SJSA1 (cell line): ENCODE data around the gene NFIA. TPM values are rescaled to one million over a fixed set of nuclear protein-coding genes. Genes with fewer than 3 reads are reported as not detected.

Experiments
- DNase-seq, 2 experiments: peaks; one replicate each; pipeline ENCODE4 v3.0.0-alpha.2; 2015 to 2020; ENCODE audit warnings: low spot score in 2 of 2, low read depth in 1 of 2
- H3K27ac ChIP-seq: fragments of 250-450 bp; sonication (Bioruptor Pico); 2 replicates; pipeline ENCODE4 v1.5.1; 2020; ENCODE audit warnings: mild to moderate bottlenecking, moderate library complexity
- H3K27me3 ChIP-seq: fragments of 250-450 bp; sonication (Bioruptor Pico); replicated peaks from 2 replicates; pipeline ENCODE4 v1.5.1; 2020; ENCODE audit warnings: mild to moderate bottlenecking, moderate library complexity
- H3K36me3 ChIP-seq: fragments of 250-450 bp; sonication (Bioruptor Pico); 2 replicates; pipeline ENCODE4 v1.5.1; 2020; ENCODE audit warnings: mild to moderate bottlenecking
- H3K4me1 ChIP-seq: fragments of 250-450 bp; sonication (Bioruptor Pico); replicated peaks from 2 replicates; pipeline ENCODE4 v1.6.1; 2021; ENCODE audit warnings: mild to moderate bottlenecking
- H3K4me3 ChIP-seq: fragments of 250-450 bp; sonication (Bioruptor Pico); 2 replicates; pipeline ENCODE4 v1.5.1; 2020; ENCODE audit warnings: mild to moderate bottlenecking
- H3K9me3 ChIP-seq: fragments of 250-450 bp; sonication (Bioruptor Pico); replicated peaks from 2 replicates; pipeline ENCODE4 v1.5.1; 2020; ENCODE audit warnings: mild to moderate bottlenecking
- total RNA-seq: library from RNA; depleted of rRNA; stranded (reverse); fragments of >200 nt; shearing (Covaris generic); gene quantifications from 2 replicates; pipeline ENCODE4 v1.2.3, GENCODE V29; 2014

Gene NFIA
- total RNA-seq, 1 experiment from 2014 or later = 0.74 TPM

GRCh38 chr1:61095470-61095812 is 13.1 kb downstream of the NFIA start:
- Histone ChIP-seq H3K27me3 (no peaks in the 10 kb centered on the region), H3K4me1 (no peaks in the 10 kb centered on the region), H3K4me3 (no peak overlapping the region), H3K27ac (no peak overlapping the region), H3K9me3 (no peaks in the 10 kb centered on the region), H3K36me3 (no peaks in the 10 kb centered on the region)
- DNase-seq = no peak

DNA sequence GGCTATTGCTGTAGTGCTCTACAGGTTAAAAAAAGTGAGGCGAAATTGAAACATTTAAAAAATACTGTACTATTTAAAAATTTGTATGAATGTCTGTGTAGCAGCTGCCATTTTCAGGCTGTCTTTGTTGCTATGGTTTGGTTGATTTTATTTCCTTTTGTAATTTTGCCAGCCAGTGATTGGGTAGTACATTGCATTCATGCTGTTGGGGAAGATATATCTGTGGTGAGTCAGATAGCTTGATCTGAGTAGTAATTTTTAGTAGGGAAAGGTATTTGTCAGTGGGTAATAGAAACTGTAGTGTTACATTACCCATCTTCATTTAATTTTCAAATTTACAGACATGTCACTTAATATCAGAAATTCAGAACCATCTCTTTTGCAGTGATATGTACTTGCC is 15.0 kb downstream of the NFIA start:
- H3K4me1 ChIP-seq = no peaks in the 10 kb centered on the region
- H3K27me3 ChIP-seq = no peaks in the 10 kb centered on the region
- H3K36me3 ChIP-seq = no peaks in the 10 kb centered on the region
- H3K9me3 ChIP-seq = no peaks in the 10 kb centered on the region
- no peak overlapping the region for H3K27ac ChIP-seq
- no peak overlapping the region for H3K4me3 ChIP-seq
- no peak for DNase-seq

GRCh38 chr1:61097722-61098121 is 15.4 kb downstream of the NFIA start:
- no peaks in the 10 kb centered on the region for H3K27me3 ChIP-seq
- no peaks in the 10 kb centered on the region for H3K36me3 ChIP-seq
- H3K27ac ChIP-seq = no peak overlapping the region
- H3K4me1 ChIP-seq = no peaks in the 10 kb centered on the region
- no peak for DNase-seq
- H3K9me3 ChIP-seq = no peaks in the 10 kb centered on the region
- no peak overlapping the region for H3K4me3 ChIP-seq

DNA sequence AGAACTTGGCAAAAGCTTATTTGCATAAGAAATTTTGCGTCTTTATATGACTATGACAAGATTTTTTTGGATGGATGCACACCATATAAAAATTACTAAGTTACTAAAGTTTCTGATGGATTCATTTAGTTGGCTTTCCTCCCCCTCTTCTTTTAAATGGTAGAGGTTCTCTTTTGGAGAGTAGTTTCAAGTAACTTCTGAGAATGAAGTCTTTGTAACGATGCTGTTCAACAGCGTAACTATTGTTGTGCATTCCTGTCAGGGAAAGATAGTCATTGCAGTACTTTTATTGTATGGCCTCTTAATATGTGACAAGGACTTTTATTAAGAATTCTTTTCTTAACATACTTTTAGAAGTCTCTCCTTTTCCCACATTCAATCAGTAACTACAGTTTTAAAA is 16.0 kb downstream of the NFIA start:
- H3K27me3 ChIP-seq = no peaks in the 10 kb centered on the region
- no peaks in the 10 kb centered on the region for H3K9me3 ChIP-seq
- no peaks in the 10 kb centered on the region for H3K36me3 ChIP-seq
- no peak overlapping the region for H3K4me3 ChIP-seq
- DNase-seq = no peak
- no peaks in the 10 kb centered on the region for H3K4me1 ChIP-seq
- no peak overlapping the region for H3K27ac ChIP-seq

- H3K27ac ChIP-seq = no peak overlapping the region
- no peaks in the 10 kb centered on the region for H3K9me3 ChIP-seq
- no peaks in the 10 kb centered on the region for H3K27me3 ChIP-seq
- no peaks in the 10 kb centered on the region for H3K4me1 ChIP-seq
- no peak for DNase-seq
- H3K4me3 ChIP-seq = no peak overlapping the region
- H3K36me3 ChIP-seq = no peaks in the 10 kb centered on the region
Observed at GRCh38 chr1:61098906-61099437, 16.6 kb downstream of the NFIA start.

GRCh38 chr1:61100578-61100977 is 18.2 kb downstream of the NFIA start:
- no peak overlapping the region for H3K27ac ChIP-seq
- no peak for DNase-seq
- no peaks in the 10 kb centered on the region for H3K36me3 ChIP-seq
- H3K9me3 ChIP-seq = no peaks in the 10 kb centered on the region
- H3K4me1 ChIP-seq = no peaks in the 10 kb centered on the region
- no peaks in the 10 kb centered on the region for H3K27me3 ChIP-seq
- H3K4me3 ChIP-seq = no peak overlapping the region

DNA sequence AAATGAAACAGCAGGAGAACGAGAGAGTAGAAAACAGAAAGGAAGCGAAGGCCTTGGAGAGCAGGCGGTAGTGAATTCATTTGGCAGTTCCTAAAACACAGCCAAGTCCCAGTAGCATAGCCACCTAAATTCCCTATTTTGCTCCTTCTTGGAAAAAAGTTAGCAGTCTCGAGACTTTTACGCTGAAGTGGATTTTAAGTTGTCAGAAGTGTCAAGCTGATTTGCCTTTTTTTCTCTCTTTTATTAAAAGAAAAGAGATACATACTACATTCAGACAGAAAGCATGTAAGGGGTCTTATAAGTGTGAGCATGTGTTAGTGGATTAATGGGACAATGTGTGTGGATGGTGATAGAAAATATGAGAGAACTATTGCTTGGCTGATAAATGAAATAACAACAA is 19.2 kb downstream of the NFIA start:
- Histone ChIP-seq H3K4me1 (no peaks in the 10 kb centered on the region), H3K27me3 (no peaks in the 10 kb centered on the region), H3K36me3 (no peaks in the 10 kb centered on the region), H3K4me3 (no peak overlapping the region), H3K27ac (no peak overlapping the region), H3K9me3 (no peaks in the 10 kb centered on the region)
- DNase-seq = no peak

DNA sequence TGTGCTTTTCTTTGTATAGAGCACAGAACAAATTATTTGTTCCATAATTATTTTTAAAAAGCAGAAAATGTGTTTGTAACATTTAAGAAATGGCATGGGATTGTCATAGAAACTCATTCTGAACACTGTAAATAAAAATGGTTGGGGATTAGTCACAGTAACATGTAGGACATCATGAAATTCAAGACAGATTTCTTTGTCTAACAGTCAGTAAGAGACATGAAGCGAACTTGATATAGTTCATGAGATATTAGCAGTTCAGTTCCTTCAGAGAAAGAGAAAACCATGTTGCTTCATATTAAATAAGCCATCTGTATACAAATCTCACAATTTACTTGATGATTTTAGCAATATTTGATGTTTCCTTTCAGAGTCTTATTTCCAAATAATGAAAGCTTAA is 19.7 kb downstream of the NFIA start:
- DNase-seq = no peak
- Histone ChIP-seq H3K4me1 (no peaks in the 10 kb centered on the region), H3K27me3 (no peaks in the 10 kb centered on the region), H3K4me3 (no peak overlapping the region), H3K9me3 (no peaks in the 10 kb centered on the region), H3K36me3 (no peaks in the 10 kb centered on the region), H3K27ac (no peak overlapping the region)

DNA sequence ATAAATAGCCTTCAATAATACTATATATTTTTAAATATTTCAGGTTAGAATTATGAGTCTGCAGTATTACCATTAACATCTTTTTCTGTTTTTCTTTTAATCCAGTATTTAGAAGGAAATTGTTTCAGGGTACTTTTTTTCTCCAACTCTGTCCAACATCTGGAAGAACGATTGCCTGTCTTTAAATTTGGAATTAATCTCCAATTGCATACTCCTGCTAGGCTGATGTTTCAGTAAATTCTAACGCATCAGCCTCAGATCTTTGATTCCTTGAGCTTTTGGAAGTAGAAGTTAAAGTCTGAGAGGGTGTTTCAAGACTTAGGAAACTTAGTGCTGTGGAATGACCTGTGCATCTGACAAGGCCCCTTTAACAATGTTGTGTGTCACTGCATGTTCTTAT is 20.3 kb downstream of the NFIA start:
- Histone ChIP-seq H3K36me3 (no peaks in the 10 kb centered on the region), H3K4me3 (no peak overlapping the region), H3K27me3 (no peaks in the 10 kb centered on the region), H3K9me3 (no peaks in the 10 kb centered on the region), H3K4me1 (no peaks in the 10 kb centered on the region), H3K27ac (no peak overlapping the region)
- DNase-seq = no peak

- no peak for DNase-seq
- Histone ChIP-seq H3K4me3 (no peak overlapping the region), H3K9me3 (no peaks in the 10 kb centered on the region), H3K27ac (no peak overlapping the region), H3K27me3 (no peaks in the 10 kb centered on the region), H3K4me1 (no peaks in the 10 kb centered on the region), H3K36me3 (no peaks in the 10 kb centered on the region)
Observed at GRCh38 chr1:61104220-61104671, 21.9 kb downstream of the NFIA start.

DNA sequence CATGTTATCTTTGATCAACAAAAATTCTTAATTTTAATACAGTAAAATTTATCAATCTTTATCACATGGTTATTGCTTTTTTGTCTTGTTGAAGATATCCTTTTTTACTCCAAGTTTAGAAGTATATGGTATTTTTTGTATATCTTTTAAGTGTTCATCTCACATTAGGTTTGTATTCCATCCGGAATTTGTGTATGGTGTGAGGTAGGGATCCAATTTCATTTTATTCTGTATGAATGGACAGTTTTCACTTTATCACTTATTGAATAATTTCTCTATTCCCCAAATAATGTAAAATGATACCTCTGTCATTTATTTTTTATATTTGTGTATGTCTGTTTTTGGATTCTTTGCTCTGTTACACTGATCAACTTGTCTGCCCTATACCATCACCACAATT is 25.3 kb downstream of the NFIA start:
- H3K4me3 ChIP-seq = no peak overlapping the region
- no peaks in the 10 kb centered on the region for H3K9me3 ChIP-seq
- no peaks in the 10 kb centered on the region for H3K36me3 ChIP-seq
- no peak for DNase-seq
- no peaks in the 10 kb centered on the region for H3K4me1 ChIP-seq
- H3K27me3 ChIP-seq = no peaks in the 10 kb centered on the region
- H3K27ac ChIP-seq = no peak overlapping the region

DNA sequence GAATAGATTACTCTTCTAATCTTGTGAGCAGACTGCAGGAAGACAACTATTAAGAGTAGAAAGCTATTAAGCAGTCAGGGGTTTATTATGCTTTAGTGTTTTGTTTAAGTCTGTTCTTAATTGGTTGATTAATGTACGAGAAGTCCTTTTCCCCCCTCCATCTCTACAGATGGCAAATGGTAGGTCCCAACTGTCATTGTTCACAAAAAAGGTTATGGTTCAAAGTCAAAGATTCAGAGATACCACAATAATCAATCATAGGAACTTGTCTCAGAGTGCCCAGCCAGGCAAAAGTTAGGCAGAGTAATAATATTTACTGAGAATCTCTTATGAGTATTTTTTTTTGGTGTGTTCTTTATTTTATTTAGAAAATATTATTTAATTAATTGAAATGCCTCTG is 26.8 kb downstream of the NFIA start:
- Histone ChIP-seq H3K9me3 (no peaks in the 10 kb centered on the region), H3K4me3 (no peak overlapping the region), H3K27me3 (no peaks in the 10 kb centered on the region), H3K36me3 (no peaks in the 10 kb centered on the region), H3K27ac (no peak overlapping the region), H3K4me1 (no peaks in the 10 kb centered on the region)
- no peak for DNase-seq

- H3K27me3 ChIP-seq = no peaks in the 10 kb centered on the region
- H3K27ac ChIP-seq = no peak overlapping the region
- no peak for DNase-seq
- no peaks in the 10 kb centered on the region for H3K9me3 ChIP-seq
- no peaks in the 10 kb centered on the region for H3K4me1 ChIP-seq
- H3K36me3 ChIP-seq = no peaks in the 10 kb centered on the region
- H3K4me3 ChIP-seq = no peak overlapping the region
Observed at GRCh38 chr1:61109910-61110309, 27.5 kb downstream of the NFIA start.

- Histone ChIP-seq H3K4me1 (no peaks in the 10 kb centered on the region), H3K4me3 (no peak overlapping the region), H3K27me3 (no peaks in the 10 kb centered on the region), H3K9me3 (no peaks in the 10 kb centered on the region), H3K27ac (no peak overlapping the region), H3K36me3 (no peaks in the 10 kb centered on the region)
- no peak for DNase-seq
Observed at GRCh38 chr1:61110554-61110953, 28.2 kb downstream of the NFIA start.
